GM12872 (cell line): ENCODE measurements around the gene AGAP1.
A peak's percentile ranks its signal among the peaks of the same experiment; 100 is the strongest.

Source experiments
- TF ChIP-seq, protein P1 (sequence below): IDR thresholded peaks from 3 replicates; pipeline ENCODE4 v1.5.1; 2011; ENCODE audit warnings: low read depth, mild to moderate bottlenecking, low read length, moderate library complexity; ENCODE audit not compliant: insufficient read depth

The AGAP1 gene

DNA sequence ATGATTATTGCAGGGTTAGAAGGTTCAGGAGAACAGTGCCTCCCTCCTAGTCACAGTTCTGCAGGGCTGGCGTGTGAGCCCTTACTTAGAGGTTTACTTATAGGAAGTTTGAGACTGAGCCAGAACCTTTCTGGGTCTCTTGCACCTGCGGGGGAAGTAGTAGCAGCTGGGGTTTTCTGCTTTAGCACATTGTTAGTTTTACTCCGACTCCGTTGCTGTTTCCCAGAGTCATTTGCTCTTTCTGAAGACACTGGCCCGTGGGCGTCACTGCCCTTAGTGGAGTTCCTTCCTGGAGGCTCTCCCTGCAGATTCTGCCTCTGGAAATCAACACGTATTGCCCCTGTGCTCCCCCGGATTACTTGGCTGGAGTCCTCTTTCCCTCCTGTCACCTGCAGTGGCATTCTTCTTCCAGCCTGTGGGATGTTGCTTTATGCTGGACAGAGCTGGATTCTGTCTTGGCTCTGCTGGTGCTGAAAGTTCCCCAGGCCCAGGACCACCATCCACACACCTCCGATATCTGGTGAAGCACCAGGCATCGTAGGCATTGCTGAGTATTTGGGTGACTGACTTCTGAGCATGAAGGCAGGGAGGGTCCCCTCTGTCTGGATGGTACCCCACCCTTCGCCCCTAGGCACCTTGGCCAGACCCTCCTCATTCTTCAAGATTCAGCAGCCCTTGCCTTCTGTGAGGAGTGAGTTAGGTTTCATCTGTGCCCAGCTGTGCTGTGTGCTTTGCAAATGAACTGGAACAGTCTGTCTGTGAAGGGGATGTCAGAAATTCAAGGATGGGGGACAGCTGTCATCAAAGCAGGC lies 51.7 kb downstream of the AGAP1 start:
- TF ChIP-seq, protein P1, sequence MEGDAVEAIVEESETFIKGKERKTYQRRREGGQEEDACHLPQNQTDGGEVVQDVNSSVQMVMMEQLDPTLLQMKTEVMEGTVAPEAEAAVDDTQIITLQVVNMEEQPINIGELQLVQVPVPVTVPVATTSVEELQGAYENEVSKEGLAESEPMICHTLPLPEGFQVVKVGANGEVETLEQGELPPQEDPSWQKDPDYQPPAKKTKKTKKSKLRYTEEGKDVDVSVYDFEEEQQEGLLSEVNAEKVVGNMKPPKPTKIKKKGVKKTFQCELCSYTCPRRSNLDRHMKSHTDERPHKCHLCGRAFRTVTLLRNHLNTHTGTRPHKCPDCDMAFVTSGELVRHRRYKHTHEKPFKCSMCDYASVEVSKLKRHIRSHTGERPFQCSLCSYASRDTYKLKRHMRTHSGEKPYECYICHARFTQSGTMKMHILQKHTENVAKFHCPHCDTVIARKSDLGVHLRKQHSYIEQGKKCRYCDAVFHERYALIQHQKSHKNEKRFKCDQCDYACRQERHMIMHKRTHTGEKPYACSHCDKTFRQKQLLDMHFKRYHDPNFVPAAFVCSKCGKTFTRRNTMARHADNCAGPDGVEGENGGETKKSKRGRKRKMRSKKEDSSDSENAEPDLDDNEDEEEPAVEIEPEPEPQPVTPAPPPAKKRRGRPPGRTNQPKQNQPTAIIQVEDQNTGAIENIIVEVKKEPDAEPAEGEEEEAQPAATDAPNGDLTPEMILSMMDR, result no peak

DNA sequence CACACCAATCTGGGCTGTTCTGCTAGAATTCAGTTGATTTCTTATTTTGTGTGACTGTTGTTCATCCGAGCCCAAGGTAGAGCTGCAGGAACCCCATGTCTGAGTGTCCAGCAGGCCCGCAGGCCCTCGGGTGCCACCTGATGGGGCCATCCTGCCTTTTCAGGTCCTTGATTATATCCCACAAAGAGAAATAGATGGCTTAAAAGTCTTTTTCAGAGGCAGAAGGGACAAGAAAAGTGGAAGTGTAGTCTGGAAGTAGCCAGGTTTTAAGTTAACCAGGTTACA lies 52.2 kb downstream of the AGAP1 start:
- TF ChIP-seq, protein P1, result no peak

GRCh38 chr2:235546436-235546835 lies 52.6 kb downstream of the AGAP1 start:
- TF ChIP-seq, protein P1, result no peak

- TF ChIP-seq, protein P1, result no peak
These were observed 56.0 kb downstream of the AGAP1 start for GRCh38 chr2:235549735-235550377.

GRCh38 chr2:235550378-235550760 lies 56.5 kb downstream of the AGAP1 start:
- TF ChIP-seq, protein P1, result no peak

DNA sequence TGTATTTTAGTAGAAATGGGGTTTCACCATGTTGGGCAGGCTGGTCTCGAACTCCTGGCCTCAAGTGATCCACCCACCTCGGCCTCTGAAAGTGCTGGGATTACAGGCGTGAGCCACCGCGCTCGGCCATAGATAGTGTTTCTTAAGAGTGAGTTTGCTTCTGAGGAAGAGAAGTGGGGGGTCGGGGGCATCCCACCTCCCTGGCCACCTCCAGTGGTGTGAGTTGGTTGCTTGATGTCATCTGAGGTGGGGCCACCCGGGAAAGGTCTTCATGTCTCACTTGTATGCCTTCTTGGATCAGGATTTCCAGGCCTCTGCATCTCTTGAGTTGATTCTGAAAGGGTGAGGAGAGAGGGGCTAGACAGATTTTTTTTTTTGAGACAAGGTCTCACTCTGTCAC lies 57.1 kb downstream of the AGAP1 start:
- TF ChIP-seq, protein P1, result no peak

DNA sequence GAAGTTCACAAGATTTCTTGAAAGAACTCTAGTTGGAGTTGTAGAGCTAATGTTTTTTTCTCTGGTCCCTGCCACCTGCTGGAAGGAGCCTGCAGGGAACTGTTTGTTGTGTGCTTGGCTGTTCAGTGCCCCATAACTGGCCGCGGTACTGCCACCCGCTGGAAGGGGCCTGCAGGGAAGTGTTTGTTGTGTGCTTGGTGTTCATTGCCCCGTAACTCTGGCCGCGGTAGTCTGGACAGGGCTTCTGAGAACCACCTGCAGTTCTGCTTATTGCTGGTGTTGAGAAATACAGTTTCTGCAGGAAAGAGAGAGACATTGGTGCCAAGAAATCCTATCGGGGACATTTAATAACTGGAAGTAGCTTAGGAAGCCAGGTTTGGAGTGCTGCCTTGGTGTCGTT lies 58.1 kb downstream of the AGAP1 start:
- TF ChIP-seq, protein P1, result 0 out of 3 replicates have a peak, but pooled peaks have one; percentile 7
